MM.1S (cell line): Measurements from ENCODE around the gene KCNG4.

Experiments
- DNase-seq: peaks from one replicate; pipeline ENCODE4 v3.0.0-alpha.2; 2015
- H2AFZ ChIP-seq: fragments of 300-600 bp; sonication (generic); 2 replicates; pipeline ENCODE4 v1.6.0; 2016; ENCODE audit warnings: antibody characterized with exemption, low read length
- H3F3A ChIP-seq: fragments of 300-600 bp; sonication (generic); 2 replicates; pipeline ENCODE4 v1.6.1; 2016; ENCODE audit warnings: mild to moderate bottlenecking, antibody characterized with exemption, low read length, moderate library complexity, mixed read lengths; ENCODE audit not compliant: insufficient read depth
- H3K27ac ChIP-seq: fragments of 300-600 bp; sonication (generic); 2 replicates; pipeline ENCODE4 v1.5.1; 2016; ENCODE audit warnings: mild to moderate bottlenecking, low read length
- H3K27me3 ChIP-seq: fragments of 300-600 bp; sonication (generic); replicated peaks from 2 replicates; pipeline ENCODE4 v1.6.0; 2016; ENCODE audit warnings: low read length; ENCODE audit not compliant: insufficient read depth
- H3K36me3 ChIP-seq: fragments of 300-600 bp; sonication (generic); replicated peaks from 2 replicates; pipeline ENCODE4 v1.6.1; 2016; ENCODE audit warnings: mild to moderate bottlenecking, low read length, mixed read lengths; ENCODE audit not compliant: insufficient read depth
- H3K4me1 ChIP-seq: fragments of 300-600 bp; sonication (generic); 2 replicates; pipeline ENCODE4 v1.6.1; 2016; ENCODE audit warnings: low read length, mixed read lengths
- H3K4me2 ChIP-seq: fragments of 300-600 bp; sonication (generic); 2 replicates; pipeline ENCODE4 v1.6.0; 2016; ENCODE audit warnings: low read depth, low read length
- H3K4me3 ChIP-seq: fragments of 300-600 bp; sonication (generic); 2 replicates; pipeline ENCODE4 v1.5.1; 2016; ENCODE audit warnings: low read length, mixed read lengths
- H3K79me2 ChIP-seq: fragments of 300-600 bp; sonication (generic); 2 replicates; pipeline ENCODE4 v1.6.1; 2016; ENCODE audit warnings: mixed run types, low read length, mixed read lengths
- H3K9ac ChIP-seq: fragments of 300-600 bp; sonication (generic); 2 replicates; pipeline ENCODE4 v1.6.1; 2016; ENCODE audit warnings: low read length, mixed read lengths
- H3K9me2 ChIP-seq: fragments of 300-600 bp; sonication (generic); replicated peaks from 2 replicates; pipeline ENCODE4 v1.6.1; 2016; ENCODE audit warnings: mild to moderate bottlenecking, low read length, mixed read lengths; ENCODE audit not compliant: insufficient read depth
- H3K9me3 ChIP-seq: fragments of 300-600 bp; sonication (generic); replicated peaks from 2 replicates; pipeline ENCODE4 v1.6.1; 2016; ENCODE audit warnings: mild to moderate bottlenecking, low read length, mixed read lengths; ENCODE audit not compliant: insufficient read depth
- H4K20me1 ChIP-seq: fragments of 300-600 bp; sonication (generic); 2 replicates; pipeline ENCODE4 v1.6.1; 2016; ENCODE audit warnings: mild to moderate bottlenecking, low read length, moderate library complexity, mixed read lengths; ENCODE audit not compliant: insufficient read depth
- EZH2 ChIP-seq: fragments of 300-600 bp; sonication (generic); optimal IDR thresholded peaks from 2 replicates; pipeline ENCODE3; 2017; ENCODE audit warnings: low read depth, mild to moderate bottlenecking, antibody characterized with exemption, low read length, mixed read lengths
- EZH2phosphoT487 ChIP-seq: fragments of 300-600 bp; sonication (generic); IDR thresholded peaks from 2 replicates; pipeline ENCODE4 v1.6.1; 2018; ENCODE audit warnings: antibody characterized with exemption, low read length
- TF ChIP-seq, protein P1 (sequence below): fragments of 300-600 bp; sonication (generic); IDR thresholded peaks from 2 replicates; pipeline ENCODE4 v1.5.1; 2016; ENCODE audit warnings: antibody characterized with exemption, low read length, mixed read lengths

KCNG4 gene

DNA sequence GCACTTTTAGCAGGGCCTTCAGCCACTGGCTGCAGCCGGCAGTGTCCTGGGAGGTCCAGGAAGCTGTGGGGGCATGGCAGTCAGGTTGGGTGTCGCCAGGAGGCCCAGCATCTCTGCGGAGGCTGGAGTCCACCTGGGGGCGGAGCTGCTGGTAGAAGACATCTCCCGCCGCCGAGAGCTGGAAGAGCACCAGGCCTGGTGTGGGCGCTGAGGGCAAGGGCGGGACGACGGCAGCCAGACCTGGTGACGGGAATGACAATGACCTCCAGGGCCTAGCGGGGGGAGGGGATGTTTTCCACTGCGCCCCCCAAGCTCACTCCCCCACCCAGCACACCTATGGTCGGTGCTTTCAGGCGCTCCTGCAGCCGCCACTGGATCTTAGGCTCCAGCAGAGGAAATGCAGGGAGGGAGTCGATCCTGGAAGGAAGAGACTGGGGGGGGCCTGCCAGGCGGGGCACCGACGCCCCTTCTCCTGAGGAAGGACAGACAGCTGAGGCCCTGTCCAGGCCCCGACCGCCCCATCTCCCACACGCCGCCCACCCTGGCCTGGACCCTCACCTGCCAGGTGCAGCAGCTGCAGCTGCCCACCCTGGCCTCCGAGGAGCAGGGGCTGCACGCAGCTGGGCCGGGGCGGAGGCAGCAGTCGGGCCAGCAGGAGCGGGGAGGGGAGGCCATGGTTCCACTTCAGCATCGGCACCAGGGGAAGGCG is 60.0 kb downstream of the KCNG4 start:
- Histone ChIP-seq H4K20me1 (no peaks in the 10 kb centered on the region), H3K9me3 (no peaks in the 10 kb centered on the region), H3F3A (no peaks in the 10 kb centered on the region), H3K9ac (no peak overlapping the region), H3K9me2 (no peaks in the 10 kb centered on the region), H3K27ac (no peak overlapping the region), H3K27me3 (no peaks in the 10 kb centered on the region), H3K79me2 (peaks cover 7% of the 10 kb centered on the region; the same call in 1 of the 2 replicates), H3K4me1 (peaks cover 12% of the 10 kb centered on the region; the same call in 1 of the 2 replicates), H3K4me3 (no peak overlapping the region), H3K36me3 (no peaks in the 10 kb centered on the region), H2AFZ (no peak overlapping the region), H3K4me2 (no peak overlapping the region)
- no peak for DNase-seq
- TF ChIP-seq EZH2: no peak
- TF ChIP-seq, protein P1, sequence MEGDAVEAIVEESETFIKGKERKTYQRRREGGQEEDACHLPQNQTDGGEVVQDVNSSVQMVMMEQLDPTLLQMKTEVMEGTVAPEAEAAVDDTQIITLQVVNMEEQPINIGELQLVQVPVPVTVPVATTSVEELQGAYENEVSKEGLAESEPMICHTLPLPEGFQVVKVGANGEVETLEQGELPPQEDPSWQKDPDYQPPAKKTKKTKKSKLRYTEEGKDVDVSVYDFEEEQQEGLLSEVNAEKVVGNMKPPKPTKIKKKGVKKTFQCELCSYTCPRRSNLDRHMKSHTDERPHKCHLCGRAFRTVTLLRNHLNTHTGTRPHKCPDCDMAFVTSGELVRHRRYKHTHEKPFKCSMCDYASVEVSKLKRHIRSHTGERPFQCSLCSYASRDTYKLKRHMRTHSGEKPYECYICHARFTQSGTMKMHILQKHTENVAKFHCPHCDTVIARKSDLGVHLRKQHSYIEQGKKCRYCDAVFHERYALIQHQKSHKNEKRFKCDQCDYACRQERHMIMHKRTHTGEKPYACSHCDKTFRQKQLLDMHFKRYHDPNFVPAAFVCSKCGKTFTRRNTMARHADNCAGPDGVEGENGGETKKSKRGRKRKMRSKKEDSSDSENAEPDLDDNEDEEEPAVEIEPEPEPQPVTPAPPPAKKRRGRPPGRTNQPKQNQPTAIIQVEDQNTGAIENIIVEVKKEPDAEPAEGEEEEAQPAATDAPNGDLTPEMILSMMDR: no peak
- no peak for TF ChIP-seq EZH2phosphoT487

DNA sequence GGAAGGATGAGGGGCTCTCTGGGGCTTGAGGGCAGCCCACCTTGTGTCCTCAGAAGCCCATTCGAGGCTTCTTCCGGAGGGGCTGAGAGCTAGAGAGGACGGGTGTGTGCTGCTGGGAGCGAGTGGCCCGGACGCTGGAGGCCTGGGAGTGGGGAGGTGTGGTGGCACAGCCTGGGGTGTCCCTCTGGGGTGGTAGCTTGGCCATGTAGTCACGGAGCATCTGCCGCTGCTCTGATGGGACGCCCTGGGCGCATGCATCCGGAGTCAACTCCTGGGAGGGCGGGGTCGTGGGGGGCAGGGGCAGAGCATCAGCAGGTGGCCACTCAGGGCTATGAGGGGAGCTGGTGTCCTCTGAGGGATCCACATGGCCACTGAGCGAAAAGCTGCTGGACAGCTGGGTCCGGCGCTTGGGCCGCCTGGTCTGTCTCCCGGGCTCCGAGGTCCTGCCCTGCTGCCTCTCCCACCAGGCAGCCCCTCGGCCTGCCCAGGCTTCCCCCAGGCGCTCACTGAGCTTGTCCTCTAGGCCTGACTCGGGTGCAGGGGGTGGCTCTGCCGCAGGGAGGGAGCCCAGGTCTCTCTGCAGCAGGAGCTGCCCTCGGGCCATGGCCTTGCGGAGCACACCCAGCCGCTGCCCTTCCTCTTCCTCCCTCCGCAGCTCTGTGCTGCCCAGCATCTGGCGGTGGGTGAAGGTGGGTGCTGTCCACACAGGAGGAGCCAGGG is 60.8 kb downstream of the KCNG4 start:
- TF ChIP-seq EZH2 (no peak), EZH2phosphoT487 (no peak)
- TF ChIP-seq, protein P1: no peak
- no peak overlapping the region for H3K9ac ChIP-seq
- no peak overlapping the region for H3K27ac ChIP-seq
- DNase-seq: no peak
- H2AFZ ChIP-seq: no peak overlapping the region
- H3K27me3 ChIP-seq: no peaks in the 10 kb centered on the region
- H3K9me3 ChIP-seq: no peaks in the 10 kb centered on the region
- no peaks in the 10 kb centered on the region for H3K79me2 ChIP-seq
- no peaks in the 10 kb centered on the region for H3K9me2 ChIP-seq
- H3K36me3 ChIP-seq: no peaks in the 10 kb centered on the region
- H3K4me3 ChIP-seq: no peak overlapping the region
- H3K4me1 ChIP-seq: peaks cover 12% of the 10 kb centered on the region; the same call in 1 of the 2 replicates
- H3K4me2 ChIP-seq: no peak overlapping the region
- H4K20me1 ChIP-seq: no peaks in the 10 kb centered on the region
- no peaks in the 10 kb centered on the region for H3F3A ChIP-seq

DNA sequence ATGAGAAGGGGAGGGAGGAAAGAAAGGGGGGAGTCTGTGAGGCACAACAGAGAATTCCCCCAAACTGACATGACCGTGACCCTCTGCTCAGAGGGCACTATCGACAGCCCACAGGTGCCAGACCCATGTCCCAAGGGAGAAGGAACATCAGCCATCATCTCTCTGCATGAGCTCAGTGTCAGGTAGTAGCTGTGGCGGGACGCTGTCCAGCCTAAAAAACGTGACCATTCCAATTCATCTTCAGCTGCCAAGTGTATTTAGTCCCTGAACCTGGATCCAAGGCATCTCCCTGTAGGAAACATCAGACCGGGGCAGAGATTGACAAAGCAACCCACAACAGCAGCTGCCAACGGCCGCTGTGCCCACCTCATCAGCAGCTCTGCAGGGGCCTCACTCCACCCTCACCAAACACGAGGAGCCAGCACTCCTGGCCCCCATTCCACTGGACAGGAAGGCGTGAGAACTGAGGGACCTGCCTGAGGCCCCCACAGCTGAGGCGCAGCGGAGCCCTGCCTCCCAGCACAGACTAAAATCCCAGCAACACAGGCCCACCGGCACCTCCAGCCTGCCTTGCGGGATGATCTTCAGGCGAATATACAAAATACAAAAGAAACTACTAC is 61.6 kb downstream of the KCNG4 start:
- no peak overlapping the region for H3K27ac ChIP-seq

More for the DNA sequence above, 61.6 kb downstream of the KCNG4 start:
- Histone ChIP-seq H3K4me3 (no peak overlapping the region), H3K27me3 (no peaks in the 10 kb centered on the region), H3F3A (no peaks in the 10 kb centered on the region), H3K4me2 (no peak overlapping the region), H3K36me3 (no peaks in the 10 kb centered on the region), H3K79me2 (no peaks in the 10 kb centered on the region), H4K20me1 (no peaks in the 10 kb centered on the region), H3K4me1 (peaks cover 12% of the 10 kb centered on the region; the same call in 1 of the 2 replicates), H3K9me2 (no peaks in the 10 kb centered on the region), H2AFZ (no peak overlapping the region), H3K9ac (no peak overlapping the region), H3K9me3 (no peaks in the 10 kb centered on the region)
- no peak for TF ChIP-seq EZH2phosphoT487
- TF ChIP-seq EZH2: no peak
- TF ChIP-seq, protein P1: no peak
- no peak for DNase-seq
